Measurements from ENCODE around the gene PMM2. TPM values are rescaled to one million over a fixed set of nuclear protein-coding genes. Genes with fewer than 3 reads are reported as not detected.

PMM2 gene
- total RNA-seq, 2 experiments from 2014 or later: 41.7 to 41.8 TPM

DNA sequence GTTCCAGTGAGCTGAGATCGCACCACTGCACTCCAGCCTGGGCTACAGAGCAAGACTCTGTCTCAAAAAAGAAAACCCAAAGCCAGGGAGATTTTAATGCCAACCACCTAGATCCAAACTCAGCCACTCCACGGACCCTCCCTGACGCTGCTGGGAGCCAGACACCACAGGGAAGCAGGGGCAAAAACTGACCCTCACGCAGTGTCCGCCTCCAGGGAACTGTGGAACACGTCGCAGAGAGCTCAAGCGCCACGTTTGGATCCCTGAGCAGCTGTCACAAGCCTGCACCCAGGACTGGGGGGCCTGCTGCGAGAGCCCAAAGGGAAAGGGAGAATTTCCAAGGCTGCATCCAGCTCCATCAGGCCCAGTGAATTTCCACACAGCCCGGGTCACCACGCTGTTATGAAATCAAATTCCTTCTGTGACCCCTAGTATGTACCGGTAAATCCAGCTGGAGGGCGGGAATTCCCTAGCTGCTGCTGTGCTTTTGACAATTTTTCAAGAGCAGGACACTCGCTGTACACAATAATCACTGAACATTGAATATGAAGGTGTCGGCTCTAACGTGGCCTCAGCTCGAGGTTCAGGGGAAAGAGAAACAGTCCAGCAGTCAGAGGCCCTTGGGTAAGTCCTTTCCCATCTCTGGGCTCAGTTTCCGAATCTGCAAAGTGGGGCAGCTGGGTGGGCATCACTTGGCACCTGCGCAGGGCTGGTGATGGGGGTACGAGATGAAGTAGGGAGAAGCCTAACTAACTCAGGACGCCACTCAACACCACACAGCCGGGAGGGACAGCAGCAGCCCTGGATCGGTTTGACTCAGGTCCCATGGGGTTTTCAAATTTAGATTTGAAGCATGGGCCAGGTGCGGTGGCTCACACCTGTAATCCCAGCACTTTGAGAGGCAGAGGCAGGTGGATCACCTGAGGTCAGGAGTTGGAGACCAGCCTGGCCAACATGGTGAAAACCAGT is 62.6 kb downstream of the PMM2 start:
- no peak for DNase-seq
- H3K27ac Mint-ChIP-seq: no peak overlapping the region
- peaks cover 47% of the 10 kb centered on the region for H3K4me1 Mint-ChIP-seq
- no peaks in the 10 kb centered on the region for H3K27me3 Mint-ChIP-seq
- ChIA-PET POLR2A (interaction anchor here (1.3 to 3.8 kb wide), 3 partner anchors 8 to 62 kb away, joined by 3 to 19 read pairs (median 4); partner anchors contain the start of gene CARHSP1), CTCF (interaction anchor here (0.9 to 1.0 kb wide), 2 partner anchors 18 to 20 kb away, joined by 3 to 4 read pairs; no protein-coding TSS in a partner anchor)
- H3K36me3 Mint-ChIP-seq (ENCODE audit: low read depth): peaks cover 53% of the 10 kb centered on the region
- no peak overlapping the region for H3K4me3 Mint-ChIP-seq
- H3K9me3 Mint-ChIP-seq: no peaks in the 10 kb centered on the region

DNA sequence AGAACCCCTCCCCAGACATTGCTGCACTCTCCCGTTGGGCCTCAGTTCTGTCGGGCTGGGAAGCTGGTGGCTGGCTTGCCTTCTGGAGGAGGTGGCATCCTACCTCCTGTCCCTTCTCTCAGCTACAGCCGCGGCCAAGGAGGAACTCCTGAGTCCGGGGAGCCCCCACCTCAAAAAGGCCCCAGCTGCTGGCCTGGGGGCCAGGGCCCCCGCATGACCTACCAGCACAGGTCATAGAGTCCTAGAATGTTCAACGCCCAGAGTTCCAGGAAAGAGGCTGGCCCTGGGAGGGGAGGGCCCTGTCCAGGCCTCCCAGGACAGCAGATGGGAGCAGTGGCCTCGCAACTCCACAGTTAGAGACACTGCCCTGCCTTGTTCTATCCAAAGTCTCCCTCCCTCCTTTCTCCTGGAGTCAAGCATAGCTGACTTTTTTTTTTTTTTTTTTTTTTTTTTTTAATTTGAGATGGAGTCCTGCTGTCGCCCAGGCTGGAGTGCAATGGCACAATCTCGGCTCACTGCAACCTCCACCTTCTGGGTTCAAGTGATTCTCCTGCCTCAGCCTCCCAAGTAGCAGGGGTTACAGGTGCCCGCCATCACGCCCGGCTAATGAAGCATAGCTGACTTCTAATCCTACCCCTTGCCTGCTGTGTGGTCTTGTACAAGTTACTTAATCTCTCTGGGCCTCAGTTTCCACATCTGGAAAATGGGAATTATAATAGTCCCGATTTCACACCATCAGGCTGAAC is 64.1 kb downstream of the PMM2 start:
- Mint-ChIP-seq H3K9me3 (no peaks in the 10 kb centered on the region), H3K4me1 (peaks cover 50% of the 10 kb centered on the region), H3K27me3 (no peaks in the 10 kb centered on the region), H3K27ac (peak overlapping the region; percentile 26), H3K4me3 (no peak overlapping the region), H3K36me3 (ENCODE audit: low read depth) (peaks cover 46% of the 10 kb centered on the region)
- CTCF ChIA-PET: no interaction called here
- no peak for DNase-seq
- POLR2A ChIA-PET: interaction anchor here (0.6 to 3.8 kb wide), 3 partner anchors 7 to 14 kb away, joined by 3 to 19 read pairs (median 9); partner anchors contain the start of gene CARHSP1

DNA sequence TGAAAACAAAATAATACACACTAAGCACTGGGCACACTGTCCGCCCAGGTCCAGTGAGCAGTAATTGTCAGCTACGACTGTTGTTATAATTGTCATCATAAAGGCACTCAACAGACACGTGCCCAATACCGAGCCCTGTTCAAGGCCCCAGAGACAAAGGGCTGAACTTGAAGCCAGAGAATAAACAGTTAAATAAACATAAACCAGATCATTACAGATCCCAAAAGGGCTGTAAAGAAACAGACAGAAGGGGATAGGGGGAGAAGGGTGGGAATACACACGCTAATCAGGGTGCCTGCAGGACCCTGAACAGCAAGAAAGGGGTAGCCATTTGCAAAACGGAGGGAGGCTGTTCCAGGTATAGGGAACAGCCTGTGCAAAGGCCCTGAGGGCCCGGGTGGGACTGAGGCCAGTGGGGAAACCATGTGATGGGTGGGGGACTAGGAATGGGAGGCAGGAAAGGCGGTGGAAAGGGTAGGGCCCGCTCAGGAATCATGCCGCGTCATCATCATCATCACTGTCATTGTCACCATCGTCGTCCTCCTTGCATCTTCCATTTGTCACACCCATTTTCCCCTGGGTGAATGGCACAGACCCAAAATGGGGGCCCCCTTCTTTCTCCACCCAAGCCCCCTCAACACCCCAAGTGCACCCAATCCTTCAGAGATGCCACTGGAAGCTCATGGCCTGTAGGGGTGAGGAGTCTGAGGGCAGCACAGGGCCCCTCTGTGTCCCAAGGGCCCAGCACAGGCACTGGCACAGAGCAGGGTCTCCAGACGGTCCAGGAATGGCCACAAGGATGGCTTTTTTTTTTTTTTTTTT is 64.9 kb downstream of the PMM2 start:
- Mint-ChIP-seq H3K27ac (no peak overlapping the region), H3K36me3 (ENCODE audit: low read depth) (peaks cover 48% of the 10 kb centered on the region)
- CTCF ChIA-PET: interaction anchor here (1.5 kb wide), 1 partner anchor 18 kb away, joined by 4 read pairs; no protein-coding TSS in a partner anchor

GRCh38 chr16:8863594-8864424 is 66.2 kb downstream of the PMM2 start:
- Mint-ChIP-seq H3K4me1 (peaks cover 48% of the 10 kb centered on the region), H3K27me3 (no peaks in the 10 kb centered on the region), H3K36me3 (ENCODE audit: low read depth) (peaks cover 44% of the 10 kb centered on the region), H3K9me3 (no peaks in the 10 kb centered on the region), H3K4me3 (no peak overlapping the region), H3K27ac (peak overlapping the region; percentile 11)
- ChIA-PET CTCF (interaction anchor here (1.1 to 1.5 kb wide), 2 partner anchors 10 to 17 kb away, joined by 3 to 4 read pairs; no protein-coding TSS in a partner anchor), POLR2A (interaction anchor here (1.0 to 2.8 kb wide), 2 partner anchors 11 to 26 kb away, joined by 3 to 29 read pairs; no protein-coding TSS in a partner anchor)
- no peak for DNase-seq

More for the DNA sequence above, 64.9 kb downstream of the PMM2 start:
- H3K4me3 Mint-ChIP-seq: no peak overlapping the region
- POLR2A ChIA-PET: interaction anchor here (1.8 to 2.8 kb wide), 2 partner anchors 9 to 10 kb away, joined by 9 to 29 read pairs; no protein-coding TSS in a partner anchor
- no peaks in the 10 kb centered on the region for H3K27me3 Mint-ChIP-seq
- H3K9me3 Mint-ChIP-seq: no peaks in the 10 kb centered on the region
- H3K4me1 Mint-ChIP-seq: peaks cover 52% of the 10 kb centered on the region
- no peak for DNase-seq

GRCh38 chr16:8864480-8865110 is 67.0 kb downstream of the PMM2 start:
- H3K4me1 Mint-ChIP-seq: peaks cover 53% of the 10 kb centered on the region
- ChIA-PET CTCF (interaction anchor here (1.1 to 1.5 kb wide), 3 partner anchors 9 to 71 kb away, joined by 3 to 4 read pairs (median 3); no protein-coding TSS in a partner anchor), POLR2A (interaction anchor here (0.7 to 2.8 kb wide), 5 partner anchors 11 to 39 kb away, joined by 3 to 29 read pairs (median 3); no protein-coding TSS in a partner anchor)
- H3K27ac Mint-ChIP-seq: peak overlapping the region; percentile 26
- DNase-seq: no peak
- no peaks in the 10 kb centered on the region for H3K9me3 Mint-ChIP-seq
- H3K27me3 Mint-ChIP-seq: no peaks in the 10 kb centered on the region
- H3K4me3 Mint-ChIP-seq: peak overlapping the region; percentile 37
- H3K36me3 Mint-ChIP-seq (ENCODE audit: low read depth): peaks cover 37% of the 10 kb centered on the region

DNA sequence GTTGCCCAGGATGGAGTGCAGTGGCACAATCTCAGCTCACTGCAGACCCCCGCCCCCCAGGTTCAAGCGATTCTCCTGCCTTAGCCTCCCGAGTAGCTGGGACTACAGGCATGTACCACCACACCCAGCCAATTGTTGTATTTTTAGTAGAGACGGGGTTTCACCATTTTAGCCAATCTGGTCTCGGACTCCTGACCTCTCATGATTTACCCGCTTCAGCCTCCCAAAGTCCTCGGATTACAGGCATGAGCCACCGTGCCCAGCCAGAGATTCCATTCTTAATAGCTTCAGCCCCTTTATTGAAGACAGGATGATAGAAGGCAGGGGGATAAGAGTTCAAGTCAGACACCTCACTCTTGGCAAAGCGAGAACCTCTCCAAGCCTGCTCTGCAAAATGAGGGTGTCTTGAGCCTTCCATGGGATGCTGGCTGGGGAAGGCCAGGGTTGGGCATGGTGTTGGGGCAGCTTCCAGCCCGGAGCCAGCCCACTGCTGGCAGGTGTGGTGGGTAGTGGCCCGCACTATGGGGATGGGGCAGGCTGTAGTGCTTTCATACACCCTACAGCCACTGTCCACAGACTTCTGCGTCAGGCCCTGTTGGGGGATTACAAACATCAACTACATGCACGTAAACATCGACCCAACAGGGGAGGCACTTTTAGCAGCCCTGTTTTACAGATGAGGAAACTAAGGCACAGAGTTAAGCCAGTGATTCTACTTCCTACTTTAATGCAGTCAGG is 67.7 kb downstream of the PMM2 start:
- Mint-ChIP-seq H3K4me3 (peak overlapping the region; percentile 37), H3K36me3 (ENCODE audit: low read depth) (peaks cover 34% of the 10 kb centered on the region), H3K9me3 (no peaks in the 10 kb centered on the region), H3K4me1 (peaks cover 57% of the 10 kb centered on the region), H3K27ac (peak overlapping the region; percentile 26), H3K27me3 (no peaks in the 10 kb centered on the region)
- POLR2A ChIA-PET: interaction anchor here (0.7 to 2.8 kb wide), 4 partner anchors 12 to 40 kb away, joined by 3 to 29 read pairs (median 4); no protein-coding TSS in a partner anchor
- no peak for DNase-seq
- CTCF ChIA-PET: interaction anchor here (1.2 kb wide), 1 partner anchor 71 kb away, joined by 3 read pairs; no protein-coding TSS in a partner anchor

GRCh38 chr16:8866118-8866883 is 68.7 kb downstream of the PMM2 start:
- Mint-ChIP-seq H3K4me1 (peaks cover 63% of the 10 kb centered on the region), H3K27ac (peak overlapping the region; percentile 52), H3K9me3 (no peaks in the 10 kb centered on the region), H3K36me3 (ENCODE audit: low read depth) (peaks cover 33% of the 10 kb centered on the region), H3K27me3 (no peaks in the 10 kb centered on the region), H3K4me3 (peak overlapping the region; percentile 68)
- no peak for DNase-seq
- ChIA-PET CTCF (interaction anchor here (6.9 kb wide), 1 partner anchor 15 kb away, joined by 64 read pairs; the partner anchor contains the start of gene LITAFD), POLR2A (no interaction called here)

- Mint-ChIP-seq H3K36me3 (ENCODE audit: low read depth) (peaks cover 30% of the 10 kb centered on the region), H3K4me3 (peak overlapping the region; percentile 97), H3K4me1 (peaks cover 64% of the 10 kb centered on the region), H3K27ac (peak overlapping the region; percentile 95), H3K27me3 (no peaks in the 10 kb centered on the region), H3K9me3 (no peaks in the 10 kb centered on the region)
- ChIA-PET POLR2A (interaction anchor here (2.4 to 5.2 kb wide), 4 partner anchors 13 to 226 kb away, joined by 37 to 84 read pairs (median 58); partner anchors contain the start of genes HAPSTR1, PMM2 and TMEM186), CTCF (interaction anchor here (1.0 to 6.9 kb wide), 3 partner anchors 15 to 142 kb away, joined by 3 to 64 read pairs (median 3); partner anchors contain the start of gene LITAFD)
- DNase-seq: no peak
These were observed 69.2 kb downstream of the PMM2 start for GRCh38 chr16:8866884-8867215.

DNA sequence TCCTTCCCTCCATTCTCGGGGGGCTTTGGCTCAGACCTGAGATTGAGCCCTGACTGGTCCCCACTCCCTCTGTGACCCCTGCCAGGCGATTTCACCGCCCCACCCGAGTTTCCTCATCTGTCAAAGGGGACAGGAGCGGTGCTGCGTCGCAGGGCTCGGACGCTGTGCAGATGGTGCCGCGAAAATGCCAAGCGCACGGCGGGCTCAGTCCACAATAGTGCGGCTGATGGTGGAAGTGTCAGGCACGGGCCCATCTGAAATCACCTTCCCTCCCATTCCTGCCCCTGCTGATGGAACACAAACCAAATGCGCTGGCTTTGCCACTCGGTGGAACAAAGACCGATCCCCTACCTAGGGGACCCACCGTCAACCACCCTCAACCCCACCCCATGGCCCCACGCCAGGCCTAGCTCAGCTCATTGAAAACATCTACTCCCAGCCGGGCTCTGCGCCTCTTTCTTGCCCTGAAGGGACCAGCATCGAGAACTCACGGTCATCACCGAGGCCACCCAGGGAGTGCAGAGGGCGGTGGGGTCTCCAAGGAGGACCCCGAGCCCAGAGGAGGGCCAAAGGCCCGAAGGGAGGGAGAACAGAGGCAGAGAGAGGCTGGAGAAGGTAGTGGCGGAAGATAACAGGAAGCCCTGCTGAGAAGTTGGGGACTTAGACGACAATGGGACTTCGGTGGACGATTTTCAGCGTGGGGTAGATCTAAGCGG is 69.7 kb downstream of the PMM2 start:
- peak overlapping the region; percentile 97 for H3K4me3 Mint-ChIP-seq
- H3K36me3 Mint-ChIP-seq (ENCODE audit: low read depth): peaks cover 26% of the 10 kb centered on the region
- no peaks in the 10 kb centered on the region for H3K9me3 Mint-ChIP-seq
- H3K4me1 Mint-ChIP-seq: peaks cover 60% of the 10 kb centered on the region
- H3K27me3 Mint-ChIP-seq: no peaks in the 10 kb centered on the region
- peak overlapping the region; percentile 95 for H3K27ac Mint-ChIP-seq
- peak; percentile 30 for DNase-seq
- ChIA-PET CTCF (interaction anchor here (1.0 to 6.9 kb wide), 4 partner anchors 14 to 141 kb away, joined by 3 to 64 read pairs (median 5); partner anchors contain the start of gene LITAFD), POLR2A (interaction anchor here (0.8 to 5.2 kb wide), 14 partner anchors 8 to 225 kb away, joined by 3 to 84 read pairs (median 10); partner anchors contain the start of genes ABAT, HAPSTR1, PMM2 and TMEM186)

Measured in activated CD4-positive, alpha-beta memory T cell treated with anti-CD3 and anti-CD28 coated beads, Interleukin-2, amount 10 ng/mL, durations not matched to agents 7 days and 5 days (primary cell).